ENCODE data around the gene ETV6.
A peak's percentile ranks its signal among the peaks of the same experiment; 100 is the strongest.

ETV6 gene

DNA sequence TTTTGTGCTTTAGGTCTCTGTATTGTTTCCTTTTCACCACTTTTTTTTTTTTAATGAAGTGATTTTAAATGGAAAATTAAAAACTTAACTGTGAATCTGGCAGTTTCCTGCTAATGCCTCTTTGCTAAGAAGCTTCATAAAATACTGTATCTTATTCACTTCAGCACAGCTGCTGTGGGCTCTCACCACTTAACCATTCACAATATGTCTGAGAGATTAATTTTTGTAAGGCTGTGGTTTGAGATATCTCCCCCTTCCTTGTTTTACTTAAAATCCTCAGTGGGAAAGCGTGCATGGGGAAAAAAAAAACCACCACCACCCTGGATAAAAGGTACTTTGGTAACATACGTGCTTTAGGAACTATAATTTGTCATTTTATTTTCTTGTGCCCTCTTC, 115.9 kb downstream of the ETV6 start:
- H3K9ac ChIP-seq (ENCODE audit: low read length) = no peak overlapping the region
- no peak overlapping the region for H3K56ac ChIP-seq (ENCODE audit: low read length)
- no peaks in the 10 kb centered on the region for H3K79me1 ChIP-seq (ENCODE audit: low read length)
- H3K23ac ChIP-seq (ENCODE audit: low read length) = no peak overlapping the region
- no peak overlapping the region for H2BK15ac ChIP-seq (replicated peaks; ENCODE audit: low read depth)
- WGBS (ENCODE audit: extremely low coverage, insufficient coverage, low lambda C conversion rate) = no CpG with 5 or more reads among the region's 2 CpGs
- no peaks in the 10 kb centered on the region for H3K27me3 ChIP-seq (ENCODE audit: insufficient read depth, low read length, poor library complexity)
- H3K4me1 ChIP-seq (ENCODE audit: control insufficient read depth, low read depth, low read length) = peaks cover 5% of the 10 kb centered on the region
- no peaks in the 10 kb centered on the region for H3K79me2 ChIP-seq (ENCODE audit: control insufficient read depth, insufficient read depth, low read length)
- H3K4me3 ChIP-seq (ENCODE audit: low read length) = no peak overlapping the region
- H2AK5ac ChIP-seq (ENCODE audit: low read length) = no peak overlapping the region
- no peak overlapping the region for H3K4ac ChIP-seq (ENCODE audit: low read depth, low read length)
- H3K36me3 ChIP-seq (ENCODE audit: control insufficient read depth, insufficient read depth, low read length) = no peaks in the 10 kb centered on the region
- DNase-seq = no peak
- no peak overlapping the region for H4K8ac ChIP-seq (ENCODE audit: low read depth, low read length)
- no peak overlapping the region for H4K5ac ChIP-seq (ENCODE audit: low read length)
- no peak overlapping the region for H2BK120ac ChIP-seq (ENCODE audit: low read depth, low read length)
- no peak overlapping the region for H2BK5ac ChIP-seq (ENCODE audit: low read length)
- no peak overlapping the region for H3K4me2 ChIP-seq (ENCODE audit: low read length)
- H3K27ac ChIP-seq (ENCODE audit: low read depth, low read length) = no peak overlapping the region
- no peak overlapping the region for H3K18ac ChIP-seq (ENCODE audit: low read length)

DNA sequence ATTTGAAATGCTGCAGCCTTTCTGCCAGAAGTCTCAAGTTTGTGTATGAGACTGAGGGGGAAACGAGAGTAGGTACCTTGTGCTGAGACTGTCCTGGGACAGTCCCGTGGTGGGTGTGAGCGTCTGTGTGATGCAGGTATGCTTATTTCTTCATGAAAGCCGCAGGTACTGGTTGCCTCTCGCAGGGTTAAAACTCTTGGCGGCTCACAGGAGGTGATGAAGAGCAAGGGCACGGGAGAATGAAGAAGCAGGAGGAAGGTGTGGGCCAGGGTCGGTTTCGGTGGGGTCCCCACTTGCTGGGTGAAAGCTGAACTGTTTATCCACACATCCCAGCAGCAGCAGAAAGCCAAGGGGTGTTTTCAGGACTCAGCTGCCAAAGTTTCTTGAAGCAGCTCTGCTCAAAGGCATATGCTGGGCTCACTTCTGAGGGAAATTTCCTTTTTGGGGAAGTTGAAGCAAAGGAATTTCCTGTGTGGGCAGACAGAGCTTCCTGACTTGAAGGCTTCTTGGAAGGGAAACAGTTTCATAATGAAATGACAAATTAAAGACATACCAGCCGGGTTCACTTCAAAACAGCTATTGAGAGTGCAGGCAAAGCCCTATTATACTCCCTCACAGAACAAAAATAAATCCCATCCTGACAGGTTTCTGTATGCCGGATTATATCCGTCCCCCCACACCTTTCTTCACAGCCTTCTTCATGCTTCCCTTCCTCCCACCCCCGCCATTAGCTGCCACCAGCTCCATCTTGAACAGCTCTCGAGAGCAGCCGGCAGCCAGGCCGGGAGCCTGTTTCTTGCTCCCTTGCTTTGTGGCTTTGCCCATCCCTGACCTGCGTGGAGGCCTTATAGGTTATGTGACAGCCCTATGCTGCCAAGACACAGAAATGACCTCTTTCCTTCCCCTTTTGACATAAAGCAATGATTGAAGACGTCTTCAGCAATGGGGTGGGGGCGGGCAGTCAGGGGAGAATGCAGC, 116.6 kb downstream of the ETV6 start:
- H3K79me2 ChIP-seq (ENCODE audit: control insufficient read depth, insufficient read depth, low read length) = no peaks in the 10 kb centered on the region
- peak; percentile 15 for DNase-seq
- no peak overlapping the region for H2BK15ac ChIP-seq (replicated peaks; ENCODE audit: low read depth)
- H4K5ac ChIP-seq (ENCODE audit: low read length) = no peak overlapping the region
- H2BK5ac ChIP-seq (ENCODE audit: low read length) = no peak overlapping the region
- H3K23ac ChIP-seq (ENCODE audit: low read length) = peak overlapping the region; percentile 16
- H4K8ac ChIP-seq (ENCODE audit: low read depth, low read length) = no peak overlapping the region
- H3K4me1 ChIP-seq (ENCODE audit: control insufficient read depth, low read depth, low read length) = peaks cover 5% of the 10 kb centered on the region
- no peak overlapping the region for H2AK5ac ChIP-seq (ENCODE audit: low read length)
- H3K18ac ChIP-seq (ENCODE audit: low read length) = no peak overlapping the region
- H2BK120ac ChIP-seq (ENCODE audit: low read depth, low read length) = no peak overlapping the region
- no peaks in the 10 kb centered on the region for H3K79me1 ChIP-seq (ENCODE audit: low read length)
- H3K4ac ChIP-seq (ENCODE audit: low read depth, low read length) = no peak overlapping the region
- H3K56ac ChIP-seq (ENCODE audit: low read length) = peak overlapping the region; percentile 38
- H3K4me2 ChIP-seq (ENCODE audit: low read length) = no peak overlapping the region
- H3K27me3 ChIP-seq (ENCODE audit: insufficient read depth, low read length, poor library complexity) = no peaks in the 10 kb centered on the region
- no peaks in the 10 kb centered on the region for H3K36me3 ChIP-seq (ENCODE audit: control insufficient read depth, insufficient read depth, low read length)
- H3K27ac ChIP-seq (ENCODE audit: low read depth, low read length) = no peak overlapping the region
- no peak overlapping the region for H3K4me3 ChIP-seq (ENCODE audit: low read length)
- no peak overlapping the region for H3K9ac ChIP-seq (ENCODE audit: low read length)
- WGBS (ENCODE audit: extremely low coverage, insufficient coverage, low lambda C conversion rate) = no CpG with 5 or more reads among the region's 19 CpGs

DNA sequence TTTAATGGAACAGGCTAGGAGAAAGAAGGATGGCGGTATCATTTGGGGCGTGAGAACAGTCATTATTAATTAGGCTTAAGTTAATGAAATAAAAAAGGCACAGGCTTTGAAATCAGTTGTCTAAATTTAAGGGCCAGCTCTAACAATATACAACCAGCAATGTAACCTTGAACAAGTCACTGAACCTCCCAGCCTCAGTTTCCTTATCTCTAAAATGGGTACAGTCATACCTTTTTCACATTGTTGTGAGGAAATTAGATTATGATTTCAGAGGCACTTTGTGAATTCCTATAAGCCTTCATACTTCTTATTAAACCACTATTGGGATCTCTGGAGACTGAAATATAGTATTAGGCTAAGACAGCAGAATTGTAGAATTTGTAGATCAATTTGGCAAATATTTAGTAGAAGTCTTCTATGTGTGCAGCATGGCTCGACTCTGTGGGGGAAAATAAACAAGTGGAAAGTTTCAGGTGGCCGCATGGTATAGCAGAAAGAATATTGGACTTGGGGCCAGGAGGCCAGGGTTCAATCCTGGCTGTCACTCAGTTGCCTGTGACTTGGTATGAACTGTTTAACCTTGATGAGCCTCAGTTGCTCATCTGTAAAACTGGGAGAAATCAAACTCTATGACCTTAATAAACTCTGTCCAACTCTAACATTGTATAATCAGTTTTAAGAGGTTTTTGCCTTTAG, 117.7 kb downstream of the ETV6 start:
- Histone ChIP-seq H3K79me1 (ENCODE audit: low read length) (no peaks in the 10 kb centered on the region), H2BK5ac (ENCODE audit: low read length) (no peak overlapping the region), H3K56ac (ENCODE audit: low read length) (no peak overlapping the region), H3K36me3 (ENCODE audit: control insufficient read depth, insufficient read depth, low read length) (no peaks in the 10 kb centered on the region), H3K4me1 (ENCODE audit: control insufficient read depth, low read depth, low read length) (peaks cover 3% of the 10 kb centered on the region), H2AK5ac (ENCODE audit: low read length) (no peak overlapping the region), H3K4ac (ENCODE audit: low read depth, low read length) (no peak overlapping the region), H3K79me2 (ENCODE audit: control insufficient read depth, insufficient read depth, low read length) (no peaks in the 10 kb centered on the region), H3K27me3 (ENCODE audit: insufficient read depth, low read length, poor library complexity) (no peaks in the 10 kb centered on the region), H3K9ac (ENCODE audit: low read length) (no peak overlapping the region), H3K4me2 (ENCODE audit: low read length) (no peak overlapping the region), H4K5ac (ENCODE audit: low read length) (no peak overlapping the region), H3K18ac (ENCODE audit: low read length) (no peak overlapping the region), H2BK120ac (ENCODE audit: low read depth, low read length) (no peak overlapping the region), H3K27ac (ENCODE audit: low read depth, low read length) (no peak overlapping the region), H2BK15ac (replicated peaks; ENCODE audit: low read depth) (no peak overlapping the region), H3K23ac (ENCODE audit: low read length) (no peak overlapping the region), H3K4me3 (ENCODE audit: low read length) (no peak overlapping the region), H4K8ac (ENCODE audit: low read depth, low read length) (no peak overlapping the region)
- DNase-seq = no peak
- no CpG with 5 or more reads among the region's 4 CpGs for WGBS (ENCODE audit: extremely low coverage, insufficient coverage, low lambda C conversion rate)

DNA sequence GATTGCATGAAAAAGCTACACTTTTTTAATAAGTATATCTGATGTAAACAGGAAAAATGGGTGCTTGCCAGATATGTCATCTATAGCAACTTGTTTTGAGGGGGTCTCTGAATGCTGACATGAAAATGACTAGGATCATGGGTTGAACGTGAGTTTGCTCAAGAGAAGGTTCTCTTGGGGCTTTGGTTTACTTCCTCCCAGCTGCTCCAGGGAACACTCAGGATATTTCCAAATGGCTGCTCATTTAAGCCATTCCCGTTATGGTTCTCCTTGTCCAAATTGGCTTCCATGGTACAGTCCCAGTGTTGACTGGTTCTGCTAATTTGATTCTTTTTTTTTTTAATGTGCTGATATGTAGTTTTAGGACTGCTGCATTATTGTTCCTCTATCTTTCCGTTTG, 118.3 kb downstream of the ETV6 start:
- H2AK5ac ChIP-seq (ENCODE audit: low read length) = no peak overlapping the region
- H4K5ac ChIP-seq (ENCODE audit: low read length) = no peak overlapping the region
- H3K18ac ChIP-seq (ENCODE audit: low read length) = no peak overlapping the region
- H3K4me1 ChIP-seq (ENCODE audit: control insufficient read depth, low read depth, low read length) = peaks cover 3% of the 10 kb centered on the region
- no peak overlapping the region for H3K4me2 ChIP-seq (ENCODE audit: low read length)
- no peak overlapping the region for H3K56ac ChIP-seq (ENCODE audit: low read length)
- no peak overlapping the region for H3K4me3 ChIP-seq (ENCODE audit: low read length)
- no peak overlapping the region for H3K9ac ChIP-seq (ENCODE audit: low read length)
- no peak overlapping the region for H3K4ac ChIP-seq (ENCODE audit: low read depth, low read length)
- no peaks in the 10 kb centered on the region for H3K27me3 ChIP-seq (ENCODE audit: insufficient read depth, low read length, poor library complexity)
- H2BK15ac ChIP-seq (replicated peaks; ENCODE audit: low read depth) = no peak overlapping the region
- H3K79me1 ChIP-seq (ENCODE audit: low read length) = no peaks in the 10 kb centered on the region
- H2BK120ac ChIP-seq (ENCODE audit: low read depth, low read length) = no peak overlapping the region
- no peak overlapping the region for H3K27ac ChIP-seq (ENCODE audit: low read depth, low read length)
- H4K8ac ChIP-seq (ENCODE audit: low read depth, low read length) = no peak overlapping the region
- no CpG with 5 or more reads among the region's 3 CpGs for WGBS (ENCODE audit: extremely low coverage, insufficient coverage, low lambda C conversion rate)
- H3K23ac ChIP-seq (ENCODE audit: low read length) = no peak overlapping the region
- no peaks in the 10 kb centered on the region for H3K79me2 ChIP-seq (ENCODE audit: control insufficient read depth, insufficient read depth, low read length)
- H3K36me3 ChIP-seq (ENCODE audit: control insufficient read depth, insufficient read depth, low read length) = no peaks in the 10 kb centered on the region
- no peak overlapping the region for H2BK5ac ChIP-seq (ENCODE audit: low read length)
- DNase-seq = no peak

DNA sequence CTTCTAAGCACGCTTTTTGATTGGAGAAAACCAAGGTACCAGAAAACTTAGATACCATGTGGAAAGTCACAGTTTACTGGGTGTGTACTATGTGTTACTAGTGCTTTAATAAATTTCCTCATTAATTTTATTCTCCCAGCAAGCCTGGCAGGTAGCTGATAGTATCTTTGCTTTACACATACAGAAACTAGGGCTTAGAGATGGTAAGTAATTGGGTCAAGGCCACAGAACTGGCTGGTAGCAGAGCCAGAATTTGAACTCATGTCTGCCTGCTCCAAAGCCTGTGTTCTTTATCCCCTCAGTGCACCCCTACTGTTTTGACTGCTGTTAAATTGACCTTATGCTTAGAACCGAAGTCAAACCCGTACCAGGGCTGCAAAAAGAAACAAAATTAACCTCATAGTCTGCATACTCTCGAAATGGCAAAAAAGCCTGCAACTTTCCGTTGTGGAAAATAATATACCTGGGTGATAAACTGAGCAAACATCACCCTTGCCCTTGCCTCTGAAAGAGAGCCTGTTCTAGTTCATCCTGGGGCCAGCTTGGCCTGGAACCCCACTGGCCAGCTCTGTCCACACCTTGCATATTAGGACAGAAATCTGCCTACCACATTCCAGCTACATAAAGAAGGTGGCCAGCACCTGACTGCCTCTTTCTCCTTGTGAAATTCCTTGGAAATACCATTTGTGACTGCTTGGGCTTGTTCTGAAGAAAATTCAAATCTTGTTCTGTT, 118.9 kb downstream of the ETV6 start:
- Histone ChIP-seq H2BK15ac (replicated peaks; ENCODE audit: low read depth) (no peak overlapping the region), H3K27ac (ENCODE audit: low read depth, low read length) (no peak overlapping the region), H3K4ac (ENCODE audit: low read depth, low read length) (no peak overlapping the region), H3K9ac (ENCODE audit: low read length) (no peak overlapping the region), H3K23ac (ENCODE audit: low read length) (no peak overlapping the region), H3K18ac (ENCODE audit: low read length) (no peak overlapping the region), H3K4me3 (ENCODE audit: low read length) (no peak overlapping the region), H3K56ac (ENCODE audit: low read length) (no peak overlapping the region), H3K79me1 (ENCODE audit: low read length) (no peaks in the 10 kb centered on the region), H2BK5ac (ENCODE audit: low read length) (no peak overlapping the region), H4K8ac (ENCODE audit: low read depth, low read length) (no peak overlapping the region), H3K36me3 (ENCODE audit: control insufficient read depth, insufficient read depth, low read length) (no peaks in the 10 kb centered on the region), H2BK120ac (ENCODE audit: low read depth, low read length) (no peak overlapping the region), H3K79me2 (ENCODE audit: control insufficient read depth, insufficient read depth, low read length) (no peaks in the 10 kb centered on the region), H4K5ac (ENCODE audit: low read length) (no peak overlapping the region), H2AK5ac (ENCODE audit: low read length) (no peak overlapping the region), H3K4me1 (ENCODE audit: control insufficient read depth, low read depth, low read length) (peaks cover 3% of the 10 kb centered on the region), H3K4me2 (ENCODE audit: low read length) (no peak overlapping the region), H3K27me3 (ENCODE audit: insufficient read depth, low read length, poor library complexity) (no peaks in the 10 kb centered on the region)
- no CpG with 5 or more reads among the region's 5 CpGs for WGBS (ENCODE audit: extremely low coverage, insufficient coverage, low lambda C conversion rate)
- peak; percentile 30 for DNase-seq

Data from mesendoderm (in vitro differentiated cells).